GM08714 (cell line): ENCODE measurements around the gene NCCRP1.

Experiments
- H3K4me3 ChIP-seq: fragments of 200-500 bp; sonication (Bioruptor generic); 2 replicates; pipeline ENCODE4 v1.5.1; 2014; ENCODE audit warnings: mild to moderate bottlenecking, low read length, inconsistent platforms
- ZNF274 ChIP-seq: IDR thresholded peaks from 2 replicates; pipeline ENCODE4 v1.6.1; 2012; ENCODE audit warnings: mild to moderate bottlenecking, low read depth, low read length

NCCRP1 gene

DNA sequence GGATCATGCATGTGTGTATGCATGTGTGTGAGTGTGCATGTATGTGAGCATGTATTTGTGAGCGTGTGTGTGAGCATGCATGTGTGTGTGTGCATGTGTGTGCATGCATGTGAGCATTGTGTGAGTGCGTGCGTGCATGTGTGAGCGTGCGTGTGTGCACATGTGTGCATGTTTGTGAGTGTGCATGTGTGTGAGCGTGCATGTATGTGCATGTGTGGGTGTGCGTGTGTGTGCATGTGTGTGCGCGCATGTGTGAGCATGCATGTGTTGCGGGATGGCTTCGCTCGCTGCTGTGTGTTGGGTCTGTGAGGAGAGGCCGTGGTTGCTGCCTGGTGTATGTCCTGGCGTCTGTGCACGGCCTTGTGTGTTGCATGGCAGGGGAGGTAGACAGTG is 38.8 kb upstream of the NCCRP1 start:
- no peak for TF ChIP-seq ZNF274
- H3K4me3 ChIP-seq: no peak overlapping the region

- no peak for TF ChIP-seq ZNF274
- no peak overlapping the region for H3K4me3 ChIP-seq
Measured at GRCh38 chr19:39158646-39159260, 38.0 kb upstream of the NCCRP1 start.

DNA sequence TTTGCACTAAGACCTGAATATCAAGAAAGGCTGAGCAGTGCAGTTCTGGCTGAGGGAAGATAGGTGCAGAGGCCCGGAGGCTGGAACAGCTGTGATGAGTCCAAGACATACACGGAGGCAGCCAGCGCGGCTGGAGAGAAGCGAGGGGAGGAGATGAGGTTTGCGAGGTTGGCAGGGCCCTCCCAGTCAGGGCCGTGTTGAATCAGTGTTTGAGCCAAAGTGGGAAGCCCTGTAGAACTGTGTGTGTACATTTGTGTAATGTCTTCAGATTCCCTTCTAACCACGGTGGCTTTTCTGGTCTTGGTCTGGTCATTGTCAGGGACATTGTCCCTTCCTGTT is 36.3 kb upstream of the NCCRP1 start:
- H3K4me3 ChIP-seq: no peak overlapping the region
- no peak for TF ChIP-seq ZNF274

DNA sequence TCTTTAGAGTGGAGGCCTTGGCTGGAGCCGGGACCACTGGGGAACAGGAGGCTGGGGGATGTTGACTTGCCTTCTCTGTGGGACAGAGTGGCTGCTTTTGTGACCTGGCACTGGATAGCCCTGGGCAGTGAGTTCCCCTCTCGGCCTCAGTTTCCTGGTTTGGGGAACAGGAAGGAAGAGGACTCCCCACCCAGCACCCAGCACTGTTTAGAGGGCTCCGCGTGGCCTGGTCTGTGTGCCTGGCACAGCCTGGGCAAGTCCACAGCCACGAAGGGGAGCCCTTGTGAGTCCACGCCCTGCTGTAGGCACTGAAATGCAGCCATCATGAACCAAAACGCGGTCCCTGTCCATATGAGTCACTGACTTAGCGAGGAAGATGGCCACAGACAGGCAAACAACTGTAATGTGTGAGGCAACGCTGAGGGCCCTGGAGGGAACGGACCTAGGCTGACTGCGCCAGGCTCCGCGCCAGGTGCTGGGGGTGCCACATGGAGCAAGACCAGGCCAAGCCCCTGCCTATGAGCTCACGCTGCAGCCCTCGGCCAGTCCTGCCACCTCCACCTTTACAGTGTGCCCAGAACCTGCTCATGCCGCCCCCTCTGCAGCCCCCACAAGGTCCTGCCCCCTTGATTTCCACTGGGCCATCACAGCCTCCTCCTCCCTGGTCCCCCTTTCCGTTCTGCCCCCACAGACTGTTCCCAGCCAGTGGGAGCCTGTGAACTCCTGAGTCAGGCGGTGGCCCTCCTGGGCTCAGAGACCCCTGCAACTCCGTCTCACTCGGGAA is 35.7 kb upstream of the NCCRP1 start:
- H3K4me3 ChIP-seq: no peak overlapping the region
- TF ChIP-seq ZNF274: no peak

DNA sequence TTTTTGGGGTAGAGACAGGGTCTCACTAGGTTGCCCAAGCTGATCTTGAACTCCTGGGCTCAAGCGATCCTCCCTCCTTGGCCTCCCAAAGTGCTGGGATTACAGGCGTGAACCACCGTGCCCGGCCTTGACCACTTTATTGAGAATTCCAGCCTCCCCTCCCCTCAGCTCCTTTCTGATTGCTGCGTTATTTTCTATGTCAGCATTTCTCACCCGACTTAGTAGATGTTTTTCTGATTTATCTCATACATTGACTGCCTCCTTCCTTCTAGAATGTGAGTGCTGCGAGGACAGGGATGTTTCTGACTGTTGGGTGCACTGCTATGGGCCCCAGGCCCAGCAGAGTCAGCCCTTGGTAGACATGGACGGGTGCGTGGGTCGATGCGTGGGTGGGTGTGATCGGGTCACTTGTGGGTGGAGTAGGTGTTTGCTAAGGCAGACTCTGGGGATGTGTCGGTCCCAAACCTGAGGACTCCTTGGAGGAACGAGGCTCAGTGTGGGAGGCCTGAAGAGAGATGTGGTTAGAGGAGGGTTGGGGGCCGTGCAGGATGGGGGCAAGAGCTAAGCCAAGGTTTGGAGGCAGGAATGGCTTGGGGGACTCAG is 34.2 kb upstream of the NCCRP1 start:
- no peak for TF ChIP-seq ZNF274
- no peak overlapping the region for H3K4me3 ChIP-seq

DNA sequence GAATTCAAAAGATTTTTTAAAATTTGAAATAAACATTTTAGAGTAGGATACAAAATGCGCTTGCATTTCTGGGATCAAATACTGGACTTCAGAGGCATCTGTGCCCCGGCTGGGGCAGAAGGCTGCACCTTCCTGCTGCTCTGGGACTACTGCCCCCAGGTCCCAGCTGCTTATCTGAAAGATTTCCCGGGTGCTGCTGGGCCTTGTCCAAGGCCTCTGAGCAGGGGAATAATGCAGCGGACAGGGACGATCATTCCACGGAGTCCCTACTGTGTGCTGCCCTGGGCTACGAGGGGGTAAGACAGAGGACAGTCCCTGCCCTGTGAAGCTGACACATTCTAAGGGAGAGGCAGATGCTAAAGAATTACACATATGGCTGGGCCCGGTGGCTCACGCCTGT is 33.1 kb upstream of the NCCRP1 start:
- no peak overlapping the region for H3K4me3 ChIP-seq
- no peak for TF ChIP-seq ZNF274

GRCh38 chr19:39164289-39164688 is 32.5 kb upstream of the NCCRP1 start:
- no peak for TF ChIP-seq ZNF274
- H3K4me3 ChIP-seq: no peak overlapping the region

GRCh38 chr19:39165857-39166256 is 30.9 kb upstream of the NCCRP1 start:
- no peak overlapping the region for H3K4me3 ChIP-seq
- no peak for TF ChIP-seq ZNF274

- H3K4me3 ChIP-seq: no peak overlapping the region
- TF ChIP-seq ZNF274: no peak
Measured at GRCh38 chr19:39166571-39167391, 30.0 kb upstream of the NCCRP1 start.

DNA sequence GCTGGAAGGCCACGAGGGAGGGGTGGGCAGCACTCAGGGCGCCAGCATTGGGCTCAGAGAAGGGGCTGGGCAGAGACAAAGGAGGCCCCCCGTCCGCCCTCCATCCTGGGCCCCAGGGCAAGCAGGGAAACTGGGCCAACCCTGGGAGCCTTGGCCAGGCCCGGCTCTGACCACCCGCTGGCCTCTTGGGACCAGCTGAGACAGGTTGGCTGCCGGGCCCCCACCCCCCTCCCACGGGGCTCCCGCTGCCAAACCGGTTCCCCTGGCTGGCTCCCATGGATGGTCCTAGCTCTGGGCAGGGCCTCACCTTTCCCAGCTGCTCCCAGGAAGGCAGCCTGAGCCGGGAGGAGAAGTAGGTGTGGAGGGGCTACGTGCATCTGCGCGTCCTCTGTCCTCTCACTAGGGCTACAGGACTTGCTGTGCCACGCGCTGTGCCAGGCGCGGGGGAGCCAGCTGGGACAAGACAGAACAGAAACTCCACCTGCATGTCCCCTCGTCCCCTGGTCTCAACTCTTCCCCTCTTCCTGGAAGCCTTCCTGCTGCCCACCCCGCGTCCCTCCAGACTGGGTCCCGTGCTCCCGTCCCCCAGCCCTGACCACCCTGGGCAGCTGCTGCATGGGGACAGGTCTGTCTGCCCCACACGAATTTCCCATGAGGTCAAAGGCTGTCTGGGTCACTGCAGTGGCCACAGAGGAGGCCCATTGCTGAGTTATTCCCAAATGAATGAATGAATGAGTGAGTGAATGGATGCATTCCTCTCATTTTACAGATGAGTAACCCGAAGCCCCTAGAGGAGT is 29.1 kb upstream of the NCCRP1 start:
- TF ChIP-seq ZNF274: no peak
- H3K4me3 ChIP-seq: no peak overlapping the region

GRCh38 chr19:39168258-39169142 is 28.3 kb upstream of the NCCRP1 start:
- no peak overlapping the region for H3K4me3 ChIP-seq
- no peak for TF ChIP-seq ZNF274

DNA sequence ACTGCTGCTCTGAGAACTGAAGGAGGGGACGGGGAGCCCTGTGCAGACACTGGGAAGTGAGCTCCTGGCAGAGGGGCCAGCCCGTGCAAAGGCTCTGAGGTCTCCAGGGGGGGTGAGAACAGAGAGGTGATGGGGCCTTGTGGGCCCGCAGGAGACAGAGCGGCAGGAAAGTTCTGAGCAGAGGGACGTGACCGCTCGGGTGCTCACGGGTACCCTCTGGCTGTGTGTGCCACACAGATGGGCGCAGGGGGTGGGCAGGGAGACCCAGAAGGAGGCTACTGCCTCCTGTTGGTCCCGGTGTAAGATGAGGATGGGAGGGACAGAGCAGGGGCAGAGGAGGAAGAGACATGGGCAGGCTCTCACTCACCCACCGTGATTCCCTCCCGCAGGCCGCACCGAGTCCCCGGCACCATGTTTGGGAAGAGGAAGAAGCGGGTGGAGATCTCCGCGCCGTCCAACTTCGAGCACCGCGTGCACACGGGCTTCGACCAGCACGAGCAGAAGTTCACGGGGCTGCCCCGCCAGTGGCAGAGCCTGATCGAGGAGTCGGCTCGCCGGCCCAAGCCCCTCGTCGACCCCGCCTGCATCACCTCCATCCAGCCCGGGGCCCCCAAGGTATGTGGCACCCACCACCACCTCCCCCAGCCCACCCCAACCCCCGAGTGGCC is 27.5 kb upstream of the NCCRP1 start:
- TF ChIP-seq ZNF274: no peak
- H3K4me3 ChIP-seq: no peak overlapping the region
